Measurements from ENCODE around the gene MEAK7. TPM values are rescaled to one million over a fixed set of nuclear protein-coding genes. Genes with fewer than 3 reads are reported as not detected.

MEAK7 gene
- total RNA-seq, 4 donors from 2014 or later, result 7.9 to 30.5 (median 10.4) TPM

DNA sequence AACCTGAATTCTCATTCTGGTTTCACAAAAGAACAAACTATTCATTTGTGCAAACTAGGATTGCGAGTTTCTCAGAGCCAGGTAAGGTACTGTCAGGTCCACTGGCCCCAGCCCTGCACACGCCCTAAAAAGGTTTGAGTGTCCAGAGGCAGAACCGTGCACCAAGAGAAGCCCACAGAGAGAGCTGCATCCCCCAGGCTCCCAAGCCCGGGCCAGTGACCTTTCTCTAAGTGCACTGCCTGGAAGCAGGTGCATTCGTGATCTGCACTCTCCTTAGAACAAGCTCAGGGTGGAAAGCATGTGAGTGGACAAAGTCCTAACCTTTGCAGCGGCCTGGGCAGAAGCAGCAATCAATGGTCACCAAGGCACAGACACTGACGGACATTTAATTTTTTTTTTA, 26.8 kb downstream of the MEAK7 start:
- H3K36me3 ChIP-seq, result peaks cover 0 to 58% of the 10 kb centered on the region in 2 donors
- no peaks in the 10 kb centered on the region for H3K4me1 ChIP-seq
- no peak overlapping the region for H3K27ac ChIP-seq
- no peaks in the 10 kb centered on the region for H3K27me3 ChIP-seq
- no peak for ATAC-seq
- no peak overlapping the region for H3K4me3 ChIP-seq
- WGBS, 2 donors (ENCODE audit: low coverage in 1 of 2), result 80 to 92% methylated on average over 2 to 3 of the region's 7 CpGs
- no peak for TF ChIP-seq EP300 (IDR thresholded peaks at IDR 0.05)
- TF ChIP-seq, protein P1, sequence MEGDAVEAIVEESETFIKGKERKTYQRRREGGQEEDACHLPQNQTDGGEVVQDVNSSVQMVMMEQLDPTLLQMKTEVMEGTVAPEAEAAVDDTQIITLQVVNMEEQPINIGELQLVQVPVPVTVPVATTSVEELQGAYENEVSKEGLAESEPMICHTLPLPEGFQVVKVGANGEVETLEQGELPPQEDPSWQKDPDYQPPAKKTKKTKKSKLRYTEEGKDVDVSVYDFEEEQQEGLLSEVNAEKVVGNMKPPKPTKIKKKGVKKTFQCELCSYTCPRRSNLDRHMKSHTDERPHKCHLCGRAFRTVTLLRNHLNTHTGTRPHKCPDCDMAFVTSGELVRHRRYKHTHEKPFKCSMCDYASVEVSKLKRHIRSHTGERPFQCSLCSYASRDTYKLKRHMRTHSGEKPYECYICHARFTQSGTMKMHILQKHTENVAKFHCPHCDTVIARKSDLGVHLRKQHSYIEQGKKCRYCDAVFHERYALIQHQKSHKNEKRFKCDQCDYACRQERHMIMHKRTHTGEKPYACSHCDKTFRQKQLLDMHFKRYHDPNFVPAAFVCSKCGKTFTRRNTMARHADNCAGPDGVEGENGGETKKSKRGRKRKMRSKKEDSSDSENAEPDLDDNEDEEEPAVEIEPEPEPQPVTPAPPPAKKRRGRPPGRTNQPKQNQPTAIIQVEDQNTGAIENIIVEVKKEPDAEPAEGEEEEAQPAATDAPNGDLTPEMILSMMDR (IDR thresholded peaks at IDR 0.05), result no peak
- TF ChIP-seq POLR2A (IDR thresholded peaks at IDR 0.05), result no peak
- no peak for TF ChIP-seq POLR2AphosphoS5 (IDR thresholded peaks at IDR 0.05)
- H3K9me3 ChIP-seq, result no peaks in the 10 kb centered on the region

DNA sequence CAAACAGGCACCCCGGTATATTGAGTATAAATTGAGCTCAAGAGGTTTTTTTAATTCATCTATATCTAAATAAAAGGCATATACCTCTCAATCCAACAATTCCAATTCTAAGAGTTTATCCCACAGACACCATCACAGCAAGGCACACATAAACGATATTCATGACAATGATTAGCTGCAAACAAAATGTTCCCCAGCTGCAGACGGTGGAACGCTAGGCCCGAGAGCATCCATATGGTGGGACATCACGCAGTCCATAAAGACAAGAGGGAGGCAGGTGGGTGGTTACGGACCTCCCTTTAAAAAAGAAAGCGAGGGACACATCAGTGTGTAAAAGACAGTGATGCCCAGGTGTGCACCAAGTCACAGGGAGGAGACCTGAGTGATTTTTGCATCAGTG, 28.1 kb downstream of the MEAK7 start:
- ATAC-seq, result no peak

DNA sequence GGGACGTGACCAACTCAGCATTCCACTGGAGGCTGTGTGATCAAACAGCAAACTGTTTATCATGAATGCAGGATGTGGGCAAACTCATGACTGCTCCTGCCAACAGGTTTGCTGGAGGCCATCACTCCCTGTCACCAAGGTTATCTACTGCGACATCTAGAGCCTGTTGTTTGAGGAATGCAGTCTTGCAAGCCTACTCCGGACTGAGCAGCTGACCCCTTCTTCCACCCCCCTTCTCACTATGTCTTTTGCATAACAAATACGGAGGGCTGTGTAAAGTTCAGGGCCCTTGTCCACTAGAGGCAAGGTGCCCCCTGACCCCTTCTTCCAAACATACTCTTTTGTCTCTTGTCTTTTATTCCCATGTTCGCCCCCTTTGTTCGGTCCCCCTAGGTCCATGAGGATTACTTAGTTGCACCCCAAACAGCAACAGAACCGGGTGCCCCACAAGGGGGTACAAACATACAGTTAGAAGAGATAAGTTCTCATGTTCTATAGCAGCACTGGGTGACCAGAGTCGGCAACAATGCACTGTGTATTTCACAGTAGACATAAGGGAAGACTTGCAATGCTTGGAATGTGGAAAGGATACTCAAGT, 28.7 kb downstream of the MEAK7 start:
- no peaks in the 10 kb centered on the region for H3K9me3 ChIP-seq
- no peak overlapping the region for H3K4me3 ChIP-seq
- no peaks in the 10 kb centered on the region for H3K4me1 ChIP-seq
- no peak for TF ChIP-seq EP300 (IDR thresholded peaks at IDR 0.05)
- TF ChIP-seq, protein P1 (IDR thresholded peaks at IDR 0.05), result no peak
- TF ChIP-seq POLR2AphosphoS5 (IDR thresholded peaks at IDR 0.05), result no peak
- TF ChIP-seq POLR2A (IDR thresholded peaks at IDR 0.05), result no peak
- WGBS, 2 donors (ENCODE audit: low coverage in 1 of 2), result 84 to 85% methylated on average over 6 to 7 of the region's 8 CpGs
- H3K27ac ChIP-seq, result no peak overlapping the region
- ATAC-seq, result no peak
- H3K27me3 ChIP-seq, result no peaks in the 10 kb centered on the region
- H3K36me3 ChIP-seq, result peaks cover 0 to 41% of the 10 kb centered on the region in 2 donors

More for the DNA sequence above, 28.1 kb downstream of the MEAK7 start:
- Histone ChIP-seq H3K4me1 (no peaks in the 10 kb centered on the region), H3K4me3 (no peak overlapping the region), H3K9me3 (no peaks in the 10 kb centered on the region), H3K36me3 (peaks cover 0 to 47% of the 10 kb centered on the region in 2 donors), H3K27ac (no peak overlapping the region), H3K27me3 (no peaks in the 10 kb centered on the region)
- WGBS, 2 donors (ENCODE audit: low coverage in 1 of 2), result 92 to 98% methylated on average over 4 to 8 of the region's 8 CpGs
- TF ChIP-seq, protein P1 (IDR thresholded peaks at IDR 0.05), result no peak
- TF ChIP-seq POLR2A (IDR thresholded peaks at IDR 0.05), result no peak
- TF ChIP-seq EP300 (IDR thresholded peaks at IDR 0.05), result no peak
- no peak for TF ChIP-seq POLR2AphosphoS5 (IDR thresholded peaks at IDR 0.05)

DNA sequence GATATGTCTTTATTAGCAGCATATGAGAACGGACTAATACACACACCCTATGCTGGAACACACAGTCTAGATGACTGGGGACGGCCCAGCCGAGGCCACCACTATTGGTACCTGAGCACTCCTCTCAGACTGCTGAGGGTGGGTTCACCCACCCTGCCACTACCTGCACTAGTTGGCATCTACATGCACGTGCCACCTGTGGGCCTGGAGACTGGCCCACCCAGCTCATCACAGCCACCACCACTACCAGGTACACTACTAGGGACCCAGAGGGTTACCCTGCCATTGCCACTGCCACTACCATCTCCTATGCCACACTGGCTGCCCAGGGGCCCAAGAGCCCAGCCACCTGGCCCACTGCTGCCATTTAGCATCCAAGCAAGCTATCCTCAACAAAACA, 32.5 kb downstream of the MEAK7 start:
- Histone ChIP-seq H3K9me3 (peaks cover 0 to 10% (median 0%) of the 10 kb centered on the region in 3 donors), H3K4me3 (no peak overlapping the region), H3K36me3 (peaks cover 0 to 23% of the 10 kb centered on the region in 2 donors), H3K27ac (no peak overlapping the region), H3K27me3 (no peaks in the 10 kb centered on the region), H3K4me1 (no peaks in the 10 kb centered on the region)
- no peak for TF ChIP-seq POLR2AphosphoS5 (IDR thresholded peaks at IDR 0.05)
- TF ChIP-seq, protein P1 (IDR thresholded peaks at IDR 0.05), result no peak
- TF ChIP-seq POLR2A (IDR thresholded peaks at IDR 0.05), result no peak
- TF ChIP-seq EP300 (IDR thresholded peaks at IDR 0.05), result no peak
- 68 to 100% methylated on average over 3 of the region's 4 CpGs for WGBS, 2 donors (ENCODE audit: low coverage in 1 of 2)
- ATAC-seq, result no peak

DNA sequence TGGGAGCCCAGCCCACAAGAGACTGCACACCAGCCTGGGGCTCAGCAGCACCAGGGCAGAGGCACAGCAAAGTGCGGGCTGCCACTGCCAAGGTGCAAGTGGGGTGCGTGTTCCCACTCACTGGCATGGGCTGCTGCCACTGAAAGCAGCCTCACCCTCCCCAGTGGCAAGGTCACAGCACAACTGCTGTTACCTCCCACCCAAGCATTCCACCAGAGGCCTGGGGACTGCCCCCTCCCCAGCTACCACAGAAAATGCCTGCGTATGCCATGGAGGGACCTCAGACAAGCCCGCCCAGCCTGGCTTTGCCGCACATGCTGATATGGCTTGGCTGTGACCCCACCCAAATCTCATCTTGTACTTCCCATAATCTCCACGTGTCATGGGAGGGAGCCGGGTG, 33.1 kb downstream of the MEAK7 start:
- Histone ChIP-seq H3K9me3 (peaks cover 0 to 14% (median 0%) of the 10 kb centered on the region in 3 donors), H3K36me3 (peaks cover 0 to 28% of the 10 kb centered on the region in 2 donors), H3K27me3 (no peaks in the 10 kb centered on the region), H3K4me1 (no peaks in the 10 kb centered on the region), H3K4me3 (no peak overlapping the region), H3K27ac (no peak overlapping the region)
- WGBS, 2 donors (ENCODE audit: low coverage in 1 of 2), result 100% methylated on average over 2 to 5 of the region's 7 CpGs
- no peak for ATAC-seq
- TF ChIP-seq POLR2A (IDR thresholded peaks at IDR 0.05) (no peak), POLR2AphosphoS5 (IDR thresholded peaks at IDR 0.05) (no peak), EP300 (IDR thresholded peaks at IDR 0.05) (no peak)
- TF ChIP-seq, protein P1 (IDR thresholded peaks at IDR 0.05), result no peak
